OCI-LY3 (cell line): Measurements from ENCODE around the gene TMEM140.

Source experiments
- EZH2phosphoT487 ChIP-seq: fragments of 200-600 bp; shearing (Covaris generic); IDR thresholded peaks from 2 replicates; pipeline ENCODE4 v1.6.1; 2018; ENCODE audit warnings: antibody characterized with exemption, mixed run types, low read depth
- TF ChIP-seq, protein P1 (sequence below): fragments of 200-600, 300-600 bp; sonication (generic); IDR thresholded peaks from 2 replicates; pipeline ENCODE4 v1.5.1; 2014; ENCODE audit warnings: antibody characterized with exemption, low read length, low read depth

GRCh38 chr7:135161669-135162068 lies 13.8 kb downstream of the TMEM140 start:
- TF ChIP-seq, protein P1, sequence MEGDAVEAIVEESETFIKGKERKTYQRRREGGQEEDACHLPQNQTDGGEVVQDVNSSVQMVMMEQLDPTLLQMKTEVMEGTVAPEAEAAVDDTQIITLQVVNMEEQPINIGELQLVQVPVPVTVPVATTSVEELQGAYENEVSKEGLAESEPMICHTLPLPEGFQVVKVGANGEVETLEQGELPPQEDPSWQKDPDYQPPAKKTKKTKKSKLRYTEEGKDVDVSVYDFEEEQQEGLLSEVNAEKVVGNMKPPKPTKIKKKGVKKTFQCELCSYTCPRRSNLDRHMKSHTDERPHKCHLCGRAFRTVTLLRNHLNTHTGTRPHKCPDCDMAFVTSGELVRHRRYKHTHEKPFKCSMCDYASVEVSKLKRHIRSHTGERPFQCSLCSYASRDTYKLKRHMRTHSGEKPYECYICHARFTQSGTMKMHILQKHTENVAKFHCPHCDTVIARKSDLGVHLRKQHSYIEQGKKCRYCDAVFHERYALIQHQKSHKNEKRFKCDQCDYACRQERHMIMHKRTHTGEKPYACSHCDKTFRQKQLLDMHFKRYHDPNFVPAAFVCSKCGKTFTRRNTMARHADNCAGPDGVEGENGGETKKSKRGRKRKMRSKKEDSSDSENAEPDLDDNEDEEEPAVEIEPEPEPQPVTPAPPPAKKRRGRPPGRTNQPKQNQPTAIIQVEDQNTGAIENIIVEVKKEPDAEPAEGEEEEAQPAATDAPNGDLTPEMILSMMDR: no peak
- TF ChIP-seq EZH2phosphoT487: no peak
